Measurements from ENCODE around the gene CTIF.

CTIF gene

GRCh38 chr18:48763719-48764100 is 224.9 kb downstream of the CTIF start:
- TF ChIP-seq CTCF (IDR thresholded peaks at IDR 0.05; ENCODE audit: low read depth, low read length, missing control alignments), result no peak
- H3K4me3 ChIP-seq (replicated peaks; ENCODE audit: low read depth, low read length), result no peak overlapping the region
- no peak for DNase-seq (ENCODE audit: extremely low read depth, low read depth)

- TF ChIP-seq CTCF (IDR thresholded peaks at IDR 0.05; ENCODE audit: low read depth, low read length, missing control alignments), result no peak
- no peak for DNase-seq (ENCODE audit: extremely low read depth, low read depth)
- no peak overlapping the region for H3K4me3 ChIP-seq (replicated peaks; ENCODE audit: low read depth, low read length)
Observed at GRCh38 chr18:48765053-48765452, 226.2 kb downstream of the CTIF start.

DNA sequence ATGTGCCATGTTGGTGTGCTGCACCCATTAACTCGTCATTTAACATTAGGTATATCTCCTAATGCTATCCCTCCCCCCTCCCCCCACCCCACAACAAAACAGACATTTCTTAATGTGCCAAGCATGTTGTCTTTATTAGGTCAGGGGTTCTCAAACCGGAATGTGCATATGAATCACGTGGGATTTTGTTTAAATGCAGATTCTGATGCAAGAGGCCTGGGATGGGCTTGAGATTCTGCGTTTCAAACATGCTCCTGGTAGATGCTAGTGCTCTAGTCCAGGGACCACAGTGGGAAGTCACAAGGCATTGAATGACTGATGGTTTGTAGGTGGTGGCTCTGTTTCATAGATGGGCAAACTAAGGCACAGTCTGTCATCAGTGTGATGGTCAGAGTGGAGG is 227.2 kb downstream of the CTIF start:
- H3K4me3 ChIP-seq (replicated peaks; ENCODE audit: low read depth, low read length), result no peak overlapping the region
- DNase-seq (ENCODE audit: extremely low read depth, low read depth), result no peak
- TF ChIP-seq CTCF (IDR thresholded peaks at IDR 0.05; ENCODE audit: low read depth, low read length, missing control alignments), result no peak

DNA sequence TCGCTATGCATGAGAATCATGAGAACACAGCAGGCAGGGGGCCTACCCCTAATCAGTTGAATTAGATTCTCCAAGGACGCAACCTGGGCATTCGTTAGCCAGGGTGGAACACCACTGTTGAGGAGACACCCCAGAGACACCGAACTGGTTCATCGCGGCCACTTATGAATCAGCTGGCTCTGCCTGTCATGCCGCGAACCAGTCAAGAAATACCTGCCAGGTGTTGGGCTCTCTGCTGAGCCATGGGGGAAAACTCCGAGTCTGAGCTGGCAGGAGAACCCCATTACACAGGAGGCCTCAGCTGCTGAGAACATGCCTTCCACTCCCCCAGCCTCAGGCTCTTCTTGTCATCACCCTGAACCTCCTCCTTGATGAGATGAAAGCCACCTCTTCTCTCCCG is 227.7 kb downstream of the CTIF start:
- no peak overlapping the region for H3K4me3 ChIP-seq (replicated peaks; ENCODE audit: low read depth, low read length)
- TF ChIP-seq CTCF (IDR thresholded peaks at IDR 0.05; ENCODE audit: low read depth, low read length, missing control alignments), result no peak
- no peak for DNase-seq (ENCODE audit: extremely low read depth, low read depth)

DNA sequence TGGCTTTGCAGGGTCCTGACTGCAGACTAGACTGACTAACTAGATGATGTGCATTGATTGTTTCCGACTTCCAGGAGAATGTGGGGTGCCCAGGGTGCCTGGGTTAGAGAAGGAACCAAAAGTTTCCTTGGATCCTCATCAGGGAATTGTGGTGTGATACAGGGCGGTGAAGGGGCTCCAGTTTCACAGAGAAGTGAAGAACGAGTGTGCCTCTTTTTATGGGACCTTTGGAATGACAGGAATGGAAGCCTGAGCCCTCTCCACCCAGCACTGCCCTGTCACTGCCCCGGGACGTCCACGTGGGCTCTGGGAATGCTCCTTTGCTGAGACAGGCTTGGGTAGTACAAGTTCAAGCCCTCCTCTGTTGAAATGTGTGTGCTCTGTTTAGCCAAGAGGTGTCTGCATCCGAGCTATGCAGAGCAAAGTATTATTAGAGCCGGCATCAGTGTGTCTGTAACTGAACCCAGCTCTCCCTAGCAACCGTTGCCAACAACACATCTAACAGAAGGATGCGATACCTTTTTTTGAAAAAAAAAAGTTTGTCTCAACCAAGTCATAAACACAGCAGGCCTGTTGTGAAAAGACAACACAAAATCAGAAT is 228.4 kb downstream of the CTIF start:
- H3K4me3 ChIP-seq (replicated peaks; ENCODE audit: low read depth, low read length), result no peak overlapping the region
- no peak for TF ChIP-seq CTCF (IDR thresholded peaks at IDR 0.05; ENCODE audit: low read depth, low read length, missing control alignments)
- DNase-seq (ENCODE audit: extremely low read depth, low read depth), result no peak

GRCh38 chr18:48769006-48769636 is 230.3 kb downstream of the CTIF start:
- no peak overlapping the region for H3K4me3 ChIP-seq (replicated peaks; ENCODE audit: low read depth, low read length)
- DNase-seq (ENCODE audit: extremely low read depth, low read depth), result no peak
- no peak for TF ChIP-seq CTCF (IDR thresholded peaks at IDR 0.05; ENCODE audit: low read depth, low read length, missing control alignments)

DNA sequence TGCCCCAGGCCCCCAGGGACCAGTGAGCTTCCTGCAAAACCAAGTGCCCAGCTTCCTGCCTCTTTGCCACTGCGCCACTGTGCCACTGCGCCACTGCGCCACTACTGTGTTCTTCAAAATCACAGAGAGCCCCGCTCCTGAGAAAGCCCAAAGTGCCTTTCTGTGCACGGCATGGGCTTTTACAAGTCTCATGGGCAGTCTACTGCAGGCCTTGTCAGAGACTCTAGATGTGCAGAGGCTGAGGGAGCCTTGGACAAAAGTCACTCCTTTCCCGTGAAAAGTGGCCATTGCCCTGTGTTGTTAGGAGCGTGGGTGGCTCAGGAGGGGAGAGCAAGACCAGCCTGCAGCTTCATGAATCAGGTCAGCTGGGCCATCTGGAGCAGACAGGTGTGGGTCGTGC is 231.4 kb downstream of the CTIF start:
- H3K4me3 ChIP-seq (replicated peaks; ENCODE audit: low read depth, low read length), result no peak overlapping the region
- no peak for TF ChIP-seq CTCF (IDR thresholded peaks at IDR 0.05; ENCODE audit: low read depth, low read length, missing control alignments)
- DNase-seq (ENCODE audit: extremely low read depth, low read depth), result no peak

All from HFF-Myc (cell line).